GM18873 (cell line): ENCODE measurements around the gene SH3RF3.

Experiments
- ATAC-seq: cut with Tn5 transposase; IDR thresholded peaks from one replicate; pipeline ENCODE4 v1.9.1; 2021; ENCODE audit warnings: mild to moderate bottlenecking, moderate library complexity, moderate number of reproducible peaks; ENCODE audit not compliant: unreplicated experiment, low FRiP score

SH3RF3 gene

DNA sequence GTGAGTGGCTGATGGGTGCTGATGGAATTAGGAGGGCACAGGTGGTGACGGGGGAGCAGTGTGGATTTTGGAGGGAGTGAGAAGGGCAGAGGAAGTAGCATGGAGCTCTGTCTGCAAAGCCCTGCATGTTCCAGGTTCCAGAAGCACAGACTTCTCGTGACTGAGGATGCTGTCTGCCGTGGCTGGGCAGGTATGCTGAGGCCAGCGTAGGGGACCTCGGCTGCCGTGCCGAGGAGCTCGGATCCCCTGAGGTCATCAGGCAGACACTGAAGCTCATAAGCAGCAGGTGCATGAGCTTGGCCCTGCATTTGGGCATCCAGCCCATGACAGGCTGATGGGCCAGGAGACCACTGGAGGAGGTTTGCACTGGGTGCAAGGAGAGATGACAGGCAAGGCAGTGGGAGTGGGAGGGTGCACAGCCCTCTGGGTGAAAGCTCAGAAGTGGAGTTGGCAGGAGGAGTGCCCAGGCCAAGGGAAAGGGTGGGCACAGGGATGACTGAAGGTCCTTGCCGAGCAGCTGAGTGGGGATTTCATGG lies 215.3 kb downstream of the SH3RF3 start:
- no peak for ATAC-seq

DNA sequence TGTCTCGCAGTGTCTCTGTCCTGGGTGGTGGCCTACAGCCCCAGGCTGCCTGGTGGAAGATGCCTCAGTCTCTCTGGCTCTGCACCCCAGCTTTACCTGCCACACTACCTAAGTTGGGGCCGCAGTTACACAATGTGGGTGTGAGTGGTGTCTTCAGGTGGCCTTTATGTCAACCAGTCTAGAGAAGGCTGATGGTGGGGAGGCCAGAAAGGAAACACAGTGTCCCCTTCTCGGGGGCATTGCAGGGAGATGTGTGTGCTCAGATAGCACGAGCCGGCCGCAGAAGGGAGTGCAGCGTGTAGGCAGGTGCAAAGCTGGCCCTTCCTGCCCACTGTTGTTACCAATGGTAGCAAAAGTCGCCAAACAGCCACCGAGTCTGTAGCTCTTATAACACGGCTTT lies 216.1 kb downstream of the SH3RF3 start:
- no peak for ATAC-seq

DNA sequence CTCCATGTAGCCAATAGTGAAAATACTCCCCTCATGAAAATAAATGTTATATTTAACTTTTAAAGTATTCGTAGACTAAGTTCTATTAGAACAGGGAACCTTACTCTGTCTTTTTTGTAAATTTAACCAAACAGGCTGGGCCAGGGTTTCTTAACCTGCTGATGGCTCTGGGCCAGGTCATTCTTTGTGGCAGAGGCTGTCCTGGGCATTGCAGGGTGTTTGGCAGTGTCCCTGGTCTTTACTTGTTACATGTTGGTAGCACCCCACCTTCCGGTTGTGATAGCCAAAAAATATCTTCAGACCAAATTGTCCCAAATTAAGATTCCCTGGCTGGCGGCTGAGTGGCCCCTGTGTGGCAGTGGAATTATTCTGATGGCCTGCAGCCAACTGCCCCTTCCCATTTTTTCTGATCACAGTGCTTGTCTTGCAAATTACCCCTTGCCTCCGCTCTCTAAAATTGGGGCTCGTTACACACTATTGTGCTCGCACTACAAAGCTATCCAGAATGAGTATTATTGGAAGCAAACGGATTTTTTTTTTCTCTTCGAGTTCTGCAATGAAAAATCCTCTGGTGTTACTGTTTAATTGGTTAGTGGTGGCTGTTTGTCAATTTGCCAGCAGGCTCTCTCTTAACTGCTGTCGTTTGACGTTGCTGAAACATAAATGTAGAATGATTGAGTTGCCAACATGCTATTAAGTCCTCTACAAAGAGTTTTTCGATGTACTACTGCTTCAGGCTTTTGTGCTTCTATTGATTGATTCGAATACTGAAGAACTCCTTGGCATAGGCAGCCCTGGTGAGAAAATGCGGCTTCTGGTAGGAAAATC lies 216.9 kb downstream of the SH3RF3 start:
- ATAC-seq = no peak

DNA sequence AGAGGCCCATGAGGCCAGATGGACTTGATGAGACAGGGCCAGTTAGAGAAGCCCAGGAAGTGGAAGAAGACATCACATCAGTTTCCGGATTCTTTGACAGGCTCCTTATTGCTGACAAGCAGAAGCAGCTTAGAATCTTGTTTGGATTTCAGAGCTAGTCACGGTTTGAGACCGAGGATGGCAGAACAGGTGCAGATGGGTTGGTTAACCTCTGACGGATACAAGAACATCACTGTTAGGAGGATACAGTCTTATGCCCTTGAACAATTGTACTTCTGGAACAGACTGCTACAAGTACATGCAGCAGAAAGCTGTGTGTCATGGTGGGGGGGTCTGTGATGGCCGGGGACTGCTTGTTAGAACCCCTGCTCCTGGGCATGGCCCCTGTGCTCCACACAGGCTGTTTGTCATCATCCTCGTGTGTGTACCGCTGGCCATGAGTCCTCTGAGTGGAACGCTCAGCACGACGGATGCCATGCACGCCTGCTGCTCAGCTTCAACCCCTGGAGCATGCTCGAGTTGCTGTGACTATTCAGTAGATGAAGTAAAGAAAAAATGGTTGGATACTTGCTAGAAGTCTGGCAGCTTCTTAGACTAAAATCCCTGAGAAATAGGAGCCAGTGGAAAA lies 217.7 kb downstream of the SH3RF3 start:
- no peak for ATAC-seq

DNA sequence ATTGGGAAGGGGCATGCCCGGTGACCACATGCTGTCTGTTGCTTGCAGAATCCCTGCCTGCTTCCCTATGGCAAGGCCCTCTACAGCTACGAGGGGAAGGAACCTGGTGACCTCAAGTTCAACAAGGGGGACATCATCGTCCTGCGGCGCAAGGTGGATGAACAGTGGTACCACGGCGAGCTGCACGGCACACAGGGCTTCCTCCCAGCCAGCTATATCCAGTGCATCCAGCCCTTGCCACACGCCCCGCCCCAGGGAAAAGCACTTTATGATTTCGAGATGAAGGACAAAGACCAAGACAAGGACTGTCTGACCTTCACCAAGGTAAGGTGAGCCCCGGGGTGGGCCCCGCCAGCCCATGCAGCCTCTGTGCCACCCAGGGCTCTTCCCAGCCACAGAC lies 218.6 kb downstream of the SH3RF3 start:
- no peak for ATAC-seq

DNA sequence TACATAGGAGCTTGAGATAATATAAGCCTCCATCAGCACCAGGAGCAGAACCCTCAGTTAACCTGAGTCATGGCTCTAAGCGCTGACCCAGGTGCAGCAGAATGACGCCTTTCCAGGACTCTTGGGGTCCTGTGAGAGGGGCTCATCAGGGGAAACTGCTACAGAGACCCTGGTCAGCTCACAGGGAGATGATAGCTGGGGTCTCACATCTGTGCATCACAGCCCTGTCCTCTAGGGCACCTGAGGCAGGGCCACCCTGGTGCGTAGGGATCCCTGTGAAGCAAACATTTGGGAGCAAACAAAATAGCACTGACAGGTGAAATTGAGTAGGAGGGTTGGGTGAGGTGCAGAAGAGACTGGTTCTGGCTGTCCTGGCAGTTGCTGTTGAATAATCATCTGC lies 219.2 kb downstream of the SH3RF3 start:
- ATAC-seq = no peak

DNA sequence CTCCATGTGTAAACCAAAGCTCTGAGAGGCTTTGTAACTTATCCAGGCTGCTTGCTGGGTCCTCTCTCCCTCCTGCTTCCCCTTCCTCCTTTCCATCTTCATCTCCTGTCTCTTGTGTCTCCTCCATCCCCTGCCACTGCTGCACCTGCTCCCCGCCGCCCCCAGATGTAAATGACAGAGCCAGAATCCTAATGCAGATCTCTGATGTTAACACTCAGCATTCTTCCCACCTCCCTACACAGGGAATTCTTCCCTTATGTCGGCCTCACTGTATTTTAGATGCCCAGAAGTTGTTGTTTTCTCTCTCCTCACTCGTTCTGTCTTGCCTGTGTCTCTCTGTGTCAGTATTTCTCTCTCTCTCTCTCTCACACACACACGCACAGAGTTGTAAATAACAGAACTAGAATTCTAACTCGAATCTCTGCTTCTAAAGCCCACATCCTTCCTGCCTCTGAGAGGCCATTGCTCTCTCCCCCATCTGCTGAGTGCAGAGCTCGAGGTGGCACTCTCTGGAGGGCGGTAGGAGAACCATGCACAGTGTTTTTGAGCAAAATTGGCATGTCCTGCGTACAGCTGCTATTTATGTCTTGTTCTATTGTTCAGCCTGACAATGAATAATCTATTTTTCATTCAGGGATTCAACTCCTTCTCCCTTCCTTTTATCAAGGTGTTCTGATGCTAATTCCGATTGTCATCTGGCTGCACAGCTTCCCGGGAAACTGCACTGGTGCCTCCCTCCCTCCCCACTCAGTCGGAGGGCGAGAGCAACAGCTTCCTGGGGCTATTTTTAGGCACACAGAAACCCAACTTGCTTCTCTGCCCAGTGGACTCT lies 219.9 kb downstream of the SH3RF3 start:
- peak; percentile 85 for ATAC-seq

DNA sequence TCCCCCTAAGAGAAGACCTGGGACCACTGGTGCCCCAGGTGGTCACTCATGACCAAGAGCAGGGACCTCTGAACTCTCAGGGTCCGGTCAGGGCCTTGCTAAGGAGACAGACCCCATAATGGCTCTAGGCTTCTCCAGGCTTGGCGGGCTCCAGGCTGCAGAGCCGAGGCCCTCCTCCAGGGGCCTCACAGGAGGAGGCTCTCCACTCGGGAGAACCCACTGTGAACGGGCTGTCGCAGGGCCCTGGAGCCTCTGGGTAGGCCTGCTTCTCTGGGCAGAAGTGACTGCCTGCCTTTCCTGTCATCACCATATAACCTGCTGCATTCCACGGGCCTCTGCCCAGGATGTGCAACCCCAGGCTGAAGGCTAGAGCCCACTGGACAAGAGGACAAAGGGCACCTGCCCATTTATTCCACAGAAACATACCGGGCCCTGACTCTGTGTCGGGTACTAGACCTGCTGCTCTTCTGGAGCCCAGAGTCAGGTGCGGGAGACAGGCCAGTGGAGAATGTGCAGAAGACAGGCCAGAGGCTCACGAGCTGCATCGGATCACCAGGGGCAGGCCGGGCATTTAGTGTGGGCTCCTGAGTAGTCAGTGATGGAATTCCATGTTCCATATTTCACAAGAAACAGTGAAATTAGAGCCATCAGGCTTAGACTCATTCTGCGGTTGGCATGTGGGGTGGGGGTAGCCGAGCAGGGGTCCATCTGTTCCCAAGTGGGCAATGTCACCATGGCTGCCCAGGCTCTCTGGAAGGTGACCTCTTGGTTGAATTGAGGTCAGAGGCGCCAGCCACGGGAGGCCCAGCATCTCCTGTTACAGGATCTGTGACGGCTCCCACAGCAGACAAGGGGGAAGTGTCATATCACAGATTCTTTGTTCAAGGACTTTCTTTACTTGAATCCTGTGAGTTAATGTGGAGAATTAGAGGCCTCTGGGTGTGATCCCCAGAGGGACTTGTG lies 220.8 kb downstream of the SH3RF3 start:
- no peak for ATAC-seq

DNA sequence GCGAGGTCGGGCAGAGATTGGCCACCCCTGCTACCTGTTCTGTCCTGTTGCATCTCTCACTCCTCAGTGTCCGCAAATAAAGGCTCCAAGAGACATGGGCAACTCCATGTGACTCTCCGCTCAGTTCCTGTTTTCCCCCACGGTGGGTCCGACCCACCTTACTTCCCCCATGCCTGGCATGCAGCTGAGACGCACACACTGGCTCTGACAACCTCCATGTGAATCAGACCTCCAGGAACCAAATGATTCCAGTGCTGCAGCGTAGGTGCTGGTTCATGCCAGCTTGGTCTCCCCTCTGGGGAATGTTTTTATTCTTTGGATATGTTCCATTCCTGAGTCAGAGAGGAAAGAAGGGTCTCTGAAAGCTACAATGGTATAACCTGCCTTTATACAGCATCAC lies 221.5 kb downstream of the SH3RF3 start:
- ATAC-seq = no peak

DNA sequence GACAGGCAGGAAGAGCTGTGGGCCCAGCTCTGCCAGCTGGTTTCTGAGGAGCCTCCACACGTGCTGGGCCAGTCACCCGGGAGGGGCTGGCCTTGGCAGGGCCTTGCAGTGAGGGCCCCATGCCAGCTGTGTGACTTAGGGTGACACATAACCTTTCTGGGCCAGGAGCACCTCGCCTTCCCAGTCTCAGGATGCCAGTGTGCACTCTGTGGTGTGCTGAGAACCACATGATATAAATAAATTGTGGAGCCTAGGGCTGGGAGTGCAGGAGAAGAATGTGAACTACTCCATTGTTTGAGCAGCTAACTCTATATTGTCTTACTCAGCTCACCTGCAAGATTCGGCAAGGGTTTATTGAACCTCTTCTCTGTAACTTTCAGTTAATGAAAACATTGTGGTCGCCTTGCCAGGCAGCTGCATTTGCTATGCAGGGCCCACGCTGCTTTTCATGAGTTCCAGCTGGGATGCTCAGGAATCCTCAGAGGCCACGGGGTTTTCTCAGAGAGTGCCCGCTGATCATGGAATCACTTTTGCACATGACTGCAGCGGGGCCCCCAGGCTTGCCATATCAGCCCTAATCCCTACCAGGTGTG lies 222.3 kb downstream of the SH3RF3 start:
- no peak for ATAC-seq

DNA sequence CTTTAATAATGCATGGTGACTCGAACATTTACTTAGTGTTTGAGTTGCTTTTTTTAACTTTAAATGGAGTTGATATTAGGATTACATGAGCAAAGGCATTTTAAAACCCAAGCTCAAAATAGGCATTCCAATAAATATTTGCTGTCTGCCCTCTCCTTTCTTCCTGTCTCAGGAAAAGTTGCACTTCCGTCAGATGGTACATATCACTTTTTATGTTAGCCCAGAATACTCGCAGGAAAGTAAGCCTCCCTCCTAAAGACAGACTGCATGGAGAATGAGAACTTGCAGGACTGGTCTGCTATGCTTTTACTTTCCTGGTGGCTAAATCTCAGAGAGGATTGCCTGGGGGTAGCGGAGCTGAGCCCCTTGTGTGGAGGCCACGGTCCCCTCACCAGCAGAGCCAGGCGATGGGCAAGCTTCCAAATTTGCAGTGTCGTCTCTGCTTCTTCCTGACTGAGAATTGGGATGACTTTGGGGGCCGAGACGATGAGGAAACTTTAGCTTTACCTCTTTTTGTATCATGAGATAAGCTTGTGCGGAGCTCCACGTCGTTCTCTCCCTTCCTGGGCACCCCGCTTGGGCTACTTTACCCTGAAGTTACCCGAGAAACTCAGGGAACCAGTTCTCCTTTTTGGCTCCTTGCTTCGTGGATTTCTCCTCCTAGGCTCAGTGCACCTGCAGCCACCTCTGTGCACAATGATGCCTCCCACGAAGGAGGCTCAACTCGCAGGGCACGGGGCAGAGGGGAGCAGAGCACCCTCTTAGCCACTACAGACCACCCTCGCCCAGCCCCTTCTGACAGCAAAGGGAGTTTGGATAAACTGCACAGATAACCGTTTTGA lies 223.3 kb downstream of the SH3RF3 start:
- ATAC-seq = no peak

DNA sequence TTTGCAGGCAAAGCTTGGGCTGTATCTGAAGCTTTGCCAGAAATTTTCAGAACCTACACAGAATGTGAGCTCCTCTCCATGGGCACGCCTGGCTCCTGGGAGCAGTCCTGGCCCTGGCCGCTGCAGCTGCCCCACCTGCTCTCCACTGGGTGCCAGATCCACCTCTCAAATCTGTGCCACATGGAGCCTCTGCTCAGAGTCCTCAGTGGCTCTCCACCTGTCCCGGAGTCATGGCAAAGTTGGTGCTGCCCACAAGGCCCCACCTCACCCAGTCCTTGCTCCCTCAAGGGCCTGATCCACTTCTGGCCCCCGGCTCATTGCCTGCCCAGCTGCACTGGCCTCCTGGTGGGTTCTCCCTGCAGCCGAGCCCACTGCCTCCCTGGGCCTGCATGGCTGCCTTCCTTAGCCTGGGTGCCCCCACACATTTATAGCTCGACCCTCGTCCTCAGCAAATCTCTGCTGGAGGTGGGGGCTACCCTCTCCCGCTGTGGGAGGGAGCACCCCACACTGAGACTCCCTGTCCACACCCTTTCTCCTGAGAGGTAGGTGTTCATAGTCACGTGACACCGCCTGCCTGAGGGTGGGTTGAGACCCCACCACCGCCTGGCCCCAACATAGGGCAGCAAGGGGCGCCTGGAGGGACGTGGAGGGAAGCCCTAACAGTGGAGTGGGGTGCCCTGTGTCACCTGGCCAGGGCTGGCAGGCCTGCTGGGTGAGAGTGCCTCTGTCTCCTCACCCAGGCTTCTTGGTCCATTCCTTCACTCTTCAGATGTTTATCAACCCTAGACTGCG lies 224.1 kb downstream of the SH3RF3 start:
- no peak for ATAC-seq

DNA sequence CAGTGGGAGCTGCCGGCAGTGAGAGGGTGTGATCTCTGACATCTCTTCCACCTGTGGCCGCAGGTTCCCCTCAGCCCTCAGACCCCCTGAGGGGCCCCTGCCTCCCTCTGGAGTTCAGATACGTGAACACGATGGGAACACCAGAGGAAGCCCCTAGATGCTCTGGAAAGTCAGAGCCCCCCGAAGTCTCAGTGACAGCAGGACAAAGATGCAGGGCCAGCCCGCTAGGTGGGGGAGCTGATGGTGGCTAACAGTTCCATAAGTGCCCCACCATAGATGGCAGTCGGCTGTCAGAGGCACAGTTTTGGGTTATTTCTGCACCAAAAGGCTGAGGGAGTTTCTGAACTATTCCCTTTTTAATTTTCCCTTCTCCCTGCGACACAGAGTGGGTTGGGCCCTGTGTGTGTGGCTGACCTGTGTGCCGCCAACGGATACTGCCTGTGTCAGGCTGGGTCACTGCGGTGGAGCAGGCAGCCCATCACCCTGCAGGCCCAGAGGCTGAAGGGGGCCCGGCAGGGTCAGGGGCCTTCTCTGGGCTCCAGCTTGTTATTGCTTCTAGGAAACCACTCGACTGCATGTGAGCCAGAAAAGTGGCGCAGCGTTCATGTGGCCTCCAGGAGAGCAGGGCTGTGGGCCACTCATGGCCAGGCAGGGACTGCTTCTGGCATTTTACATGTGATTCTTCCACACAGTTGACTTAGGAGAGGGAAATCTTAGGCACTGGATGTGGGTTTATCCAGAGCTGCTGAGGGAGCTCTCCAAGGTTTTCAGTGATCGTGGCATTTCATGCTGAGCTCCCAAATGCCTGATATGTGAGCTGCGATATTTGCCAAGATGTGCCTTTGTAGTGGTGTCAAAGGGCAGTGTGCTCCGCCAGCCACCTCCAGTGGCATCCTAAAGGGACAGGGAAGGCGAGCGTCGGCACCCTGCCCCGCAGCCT lies 225.1 kb downstream of the SH3RF3 start:
- no peak for ATAC-seq

DNA sequence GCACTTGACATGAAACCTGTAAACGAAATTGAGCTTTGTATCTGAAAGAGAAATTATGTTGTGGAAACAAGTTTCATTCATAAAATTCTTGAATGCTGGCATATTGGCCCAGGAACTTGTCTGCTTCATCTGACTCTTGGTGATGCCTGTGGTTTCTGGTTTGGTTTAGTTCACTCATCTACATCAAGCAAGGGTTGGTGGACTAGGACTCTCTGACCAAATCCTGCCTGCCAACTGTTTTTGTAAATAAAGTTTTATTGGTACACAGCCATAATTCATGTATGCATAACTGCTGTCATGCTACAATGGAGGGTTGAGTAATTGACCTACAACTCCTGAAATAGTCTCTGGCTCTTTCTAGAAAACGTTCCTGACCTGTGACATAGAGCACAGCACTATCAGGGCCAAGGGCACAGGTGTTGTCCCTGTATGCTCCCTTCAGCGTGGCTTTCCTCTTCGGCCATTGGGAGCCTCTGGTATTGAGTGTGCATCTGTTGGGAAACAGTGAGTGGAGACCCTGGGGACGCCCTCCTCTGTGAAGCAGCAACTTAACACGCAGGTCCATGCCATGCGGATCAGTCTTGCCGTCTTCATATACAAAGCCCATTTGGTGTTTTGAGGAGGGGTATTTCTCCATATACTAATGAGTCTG lies 226.3 kb downstream of the SH3RF3 start:
- no peak for ATAC-seq

DNA sequence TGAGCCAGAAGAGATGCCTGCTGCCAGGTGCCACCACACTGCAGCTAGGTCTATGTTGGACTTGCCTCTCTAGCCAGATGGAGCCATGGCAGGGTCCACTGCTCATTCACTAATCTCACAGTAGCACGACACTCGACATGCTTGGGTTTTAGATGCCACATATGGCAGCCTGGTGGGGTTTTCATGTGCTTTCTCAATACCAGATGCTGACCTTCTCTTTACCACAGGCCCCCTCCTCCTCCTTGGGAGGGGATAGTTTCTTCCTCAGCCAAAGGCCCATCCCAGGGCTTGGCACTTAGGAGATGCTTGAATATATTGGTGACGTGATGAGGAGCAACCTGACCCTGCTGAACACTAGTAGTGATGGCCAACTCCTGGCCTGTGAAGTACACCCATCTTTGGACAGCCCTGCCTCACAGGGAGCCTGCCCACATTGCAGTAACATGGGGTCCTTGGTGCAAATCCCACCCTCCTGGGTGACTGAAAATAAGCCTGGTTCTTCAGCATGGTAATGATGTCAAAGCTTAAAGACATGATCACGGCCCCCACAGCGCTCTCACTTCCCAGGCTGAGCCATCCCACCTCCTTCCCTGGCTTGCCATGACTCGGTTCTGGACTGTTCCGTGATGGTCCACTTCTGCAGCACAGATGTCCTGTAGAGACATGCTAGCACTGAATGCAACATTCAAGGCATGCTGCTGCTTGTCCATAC lies 227.5 kb downstream of the SH3RF3 start:
- ATAC-seq = no peak

DNA sequence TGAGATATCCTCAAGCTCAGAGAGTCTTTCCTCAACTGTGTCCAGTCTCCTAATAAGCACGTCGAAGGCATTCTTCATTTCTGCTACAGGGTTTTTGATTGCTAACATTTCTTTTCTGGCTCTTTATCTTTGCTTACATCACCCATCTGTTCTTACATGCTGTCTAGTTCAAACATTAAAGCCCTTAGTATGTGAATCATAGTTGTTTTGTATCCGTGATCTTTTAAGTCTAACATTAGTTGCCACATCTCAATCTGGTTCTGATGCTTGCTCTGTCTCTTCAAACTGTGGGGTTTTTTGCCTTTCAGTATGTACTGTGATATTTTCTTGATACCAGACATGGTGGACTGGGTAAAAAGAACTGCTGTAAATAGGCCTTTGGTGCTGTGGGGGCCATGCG lies 235.2 kb downstream of the SH3RF3 start:
- ATAC-seq = no peak
